ENCODE measurements around the gene FCER2.

DNA sequence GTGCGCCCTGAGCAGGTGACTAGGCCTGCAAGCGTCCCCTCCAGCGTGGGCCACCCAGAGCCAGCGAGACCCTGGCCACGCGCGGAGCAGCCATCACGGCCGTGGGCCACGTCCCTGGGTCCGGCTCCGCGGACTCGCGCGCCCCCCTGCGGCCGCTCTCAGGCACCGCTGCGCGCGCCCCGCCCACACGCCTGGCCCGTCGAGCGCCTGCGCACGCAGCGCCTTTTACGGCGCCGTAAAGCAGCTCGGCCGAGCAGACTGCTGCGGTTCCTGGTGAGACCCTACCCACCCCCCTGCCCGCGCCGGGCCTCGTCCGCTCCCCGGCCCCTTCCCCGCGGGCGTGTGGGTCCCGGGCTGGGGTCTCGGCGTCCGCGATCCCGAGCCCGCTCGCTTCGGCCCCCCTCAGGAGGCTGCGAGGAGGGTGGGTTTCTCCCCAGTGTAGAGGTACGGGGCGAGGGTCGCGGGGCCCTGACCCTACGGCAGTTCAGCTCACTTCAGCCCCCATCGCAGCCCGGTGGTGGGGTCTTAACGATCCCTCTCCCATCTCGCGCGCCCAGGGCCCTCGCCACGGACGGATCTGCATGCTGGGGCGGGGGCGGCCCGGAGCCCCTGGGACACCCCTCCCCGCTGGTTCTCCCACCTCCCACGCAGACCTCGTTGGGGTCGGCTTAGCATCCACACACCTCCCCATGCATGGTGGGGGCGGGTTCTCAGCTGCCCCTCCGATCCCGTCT is 21.2 kb downstream of the FCER2 start, which contains the start of gene TRAPPC5:
- TF ChIP-seq, protein P1, sequence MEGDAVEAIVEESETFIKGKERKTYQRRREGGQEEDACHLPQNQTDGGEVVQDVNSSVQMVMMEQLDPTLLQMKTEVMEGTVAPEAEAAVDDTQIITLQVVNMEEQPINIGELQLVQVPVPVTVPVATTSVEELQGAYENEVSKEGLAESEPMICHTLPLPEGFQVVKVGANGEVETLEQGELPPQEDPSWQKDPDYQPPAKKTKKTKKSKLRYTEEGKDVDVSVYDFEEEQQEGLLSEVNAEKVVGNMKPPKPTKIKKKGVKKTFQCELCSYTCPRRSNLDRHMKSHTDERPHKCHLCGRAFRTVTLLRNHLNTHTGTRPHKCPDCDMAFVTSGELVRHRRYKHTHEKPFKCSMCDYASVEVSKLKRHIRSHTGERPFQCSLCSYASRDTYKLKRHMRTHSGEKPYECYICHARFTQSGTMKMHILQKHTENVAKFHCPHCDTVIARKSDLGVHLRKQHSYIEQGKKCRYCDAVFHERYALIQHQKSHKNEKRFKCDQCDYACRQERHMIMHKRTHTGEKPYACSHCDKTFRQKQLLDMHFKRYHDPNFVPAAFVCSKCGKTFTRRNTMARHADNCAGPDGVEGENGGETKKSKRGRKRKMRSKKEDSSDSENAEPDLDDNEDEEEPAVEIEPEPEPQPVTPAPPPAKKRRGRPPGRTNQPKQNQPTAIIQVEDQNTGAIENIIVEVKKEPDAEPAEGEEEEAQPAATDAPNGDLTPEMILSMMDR (IDR thresholded peaks at IDR 0.05; ENCODE audit: low read depth, low read length, missing input control): peak; percentile 97
- TF ChIP-seq SP1 (IDR thresholded peaks at IDR 0.05): no peak
- no peak for TF ChIP-seq YY1 (IDR thresholded peaks at IDR 0.05)
- TF ChIP-seq, protein P2, sequence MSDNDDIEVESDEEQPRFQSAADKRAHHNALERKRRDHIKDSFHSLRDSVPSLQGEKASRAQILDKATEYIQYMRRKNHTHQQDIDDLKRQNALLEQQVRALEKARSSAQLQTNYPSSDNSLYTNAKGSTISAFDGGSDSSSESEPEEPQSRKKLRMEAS (IDR thresholded peaks at IDR 0.05): no peak
- TF ChIP-seq, protein P3, sequence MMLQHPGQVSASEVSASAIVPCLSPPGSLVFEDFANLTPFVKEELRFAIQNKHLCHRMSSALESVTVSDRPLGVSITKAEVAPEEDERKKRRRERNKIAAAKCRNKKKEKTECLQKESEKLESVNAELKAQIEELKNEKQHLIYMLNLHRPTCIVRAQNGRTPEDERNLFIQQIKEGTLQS (IDR thresholded peaks at IDR 0.05): no peak
- peak; percentile 60 to 71 for TF ChIP-seq RAD21 (IDR thresholded peaks at IDR 0.05)
- no peak for TF ChIP-seq GABPA (IDR thresholded peaks at IDR 0.05 in 1 of 2, conservative IDR thresholded peaks at IDR 0.05 in 1 of 2)
- no peak for TF ChIP-seq TAF1 (conservative IDR thresholded peaks at IDR 0.05)

All from liver (tissue), 3 donors.